Measurements from ENCODE around the gene DNAJC27.
A peak's percentile ranks its signal among the peaks of the same experiment; 100 is the strongest.

DNAJC27 gene

DNA sequence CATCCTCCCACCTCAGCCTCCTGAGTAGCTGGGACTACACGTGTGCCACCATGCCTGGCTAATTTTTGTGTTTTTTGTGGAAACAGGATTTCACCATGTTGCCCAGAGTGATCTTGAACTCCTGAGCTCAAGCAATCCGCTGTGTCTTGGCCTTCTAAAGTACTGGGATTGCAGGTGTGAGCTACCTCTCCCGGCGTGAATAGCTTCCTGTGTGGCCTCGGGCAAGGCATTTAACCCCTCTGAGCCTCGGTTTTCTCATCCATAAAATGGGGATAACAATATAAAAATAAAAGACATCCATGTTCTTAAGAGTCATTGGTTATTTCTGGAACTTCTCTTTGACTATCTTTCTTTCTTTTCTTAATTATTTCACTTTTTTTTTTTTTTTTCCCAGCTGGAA is 32.4 kb downstream of the DNAJC27 start:
- no peak for DNase-seq (ENCODE audit: low read depth)
- H3K4me3 ChIP-seq (ENCODE audit: low read length), result no peak overlapping the region
- TF ChIP-seq CTCF (IDR thresholded peaks at IDR 0.05; ENCODE audit: insufficient read depth, low read depth, low read length, missing control alignments), result no peak

- TF ChIP-seq CTCF (IDR thresholded peaks at IDR 0.05; ENCODE audit: insufficient read depth, low read depth, low read length, missing control alignments), result no peak
- DNase-seq (ENCODE audit: low read depth), result no peak
- no peak overlapping the region for H3K4me3 ChIP-seq (ENCODE audit: low read length)
Measured at GRCh38 chr2:24937236-24937635, 34.5 kb downstream of the DNAJC27 start.

DNA sequence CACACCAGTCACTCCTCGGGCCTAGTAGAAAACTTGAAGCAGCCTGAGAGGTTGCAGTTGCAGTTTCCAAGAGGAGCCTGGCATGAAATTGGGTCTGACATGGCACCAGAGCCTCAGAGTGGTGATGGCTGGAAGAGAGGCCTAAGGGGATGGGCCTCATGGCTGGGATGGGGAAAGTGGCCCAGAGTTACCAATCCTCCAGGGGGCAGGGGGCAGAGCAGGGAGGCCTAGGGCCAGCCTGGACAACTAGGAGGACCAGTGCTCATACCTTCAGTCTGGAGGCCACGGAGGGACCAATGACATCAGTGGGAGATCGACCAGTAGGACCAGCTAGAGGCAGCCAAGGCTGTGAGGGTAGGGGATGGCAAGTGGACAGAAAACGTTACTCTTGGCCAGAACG is 36.6 kb downstream of the DNAJC27 start:
- DNase-seq (ENCODE audit: low read depth), result no peak
- no peak for TF ChIP-seq CTCF (IDR thresholded peaks at IDR 0.05; ENCODE audit: insufficient read depth, low read depth, low read length, missing control alignments)
- H3K4me3 ChIP-seq (ENCODE audit: low read length), result no peak overlapping the region

DNA sequence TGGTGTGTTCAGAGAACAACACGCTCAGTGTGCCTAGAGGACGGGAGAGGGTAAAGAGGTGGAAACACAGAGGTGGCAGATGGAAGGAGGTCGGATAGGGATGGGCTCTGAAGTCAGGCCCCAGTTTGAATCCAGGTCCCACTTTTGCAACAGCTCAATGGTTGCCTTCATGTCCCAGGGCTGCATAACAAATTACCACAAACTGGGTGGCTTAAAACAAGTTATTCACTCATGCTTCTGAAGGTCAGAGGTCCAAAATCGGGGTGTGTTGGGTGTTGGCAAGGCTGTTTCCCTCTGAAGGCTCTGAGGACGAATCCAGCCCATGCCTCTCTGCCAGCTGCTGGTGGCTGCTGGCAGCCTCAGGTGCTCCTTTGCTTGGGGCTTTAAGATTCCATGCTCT is 39.0 kb downstream of the DNAJC27 start:
- no peak for DNase-seq (ENCODE audit: low read depth)
- no peak overlapping the region for H3K4me3 ChIP-seq (ENCODE audit: low read length)

GRCh38 chr2:24930768-24931167 is 41.0 kb downstream of the DNAJC27 start:
- TF ChIP-seq CTCF (IDR thresholded peaks at IDR 0.05; ENCODE audit: insufficient read depth, low read depth, low read length, missing control alignments), result no peak
- no peak overlapping the region for H3K4me3 ChIP-seq (ENCODE audit: low read length)
- peak; percentile 51 for DNase-seq (ENCODE audit: low read depth)

More for the DNA sequence above, 39.0 kb downstream of the DNAJC27 start:
- TF ChIP-seq CTCF (IDR thresholded peaks at IDR 0.05; ENCODE audit: insufficient read depth, low read depth, low read length, missing control alignments), result no peak

- no peak overlapping the region for H3K4me3 ChIP-seq (ENCODE audit: low read length)
- DNase-seq (ENCODE audit: low read depth), result no peak
- TF ChIP-seq CTCF (IDR thresholded peaks at IDR 0.05; ENCODE audit: insufficient read depth, low read depth, low read length, missing control alignments), result no peak
Measured at GRCh38 chr2:24929230-24929629, 42.5 kb downstream of the DNAJC27 start.

DNA sequence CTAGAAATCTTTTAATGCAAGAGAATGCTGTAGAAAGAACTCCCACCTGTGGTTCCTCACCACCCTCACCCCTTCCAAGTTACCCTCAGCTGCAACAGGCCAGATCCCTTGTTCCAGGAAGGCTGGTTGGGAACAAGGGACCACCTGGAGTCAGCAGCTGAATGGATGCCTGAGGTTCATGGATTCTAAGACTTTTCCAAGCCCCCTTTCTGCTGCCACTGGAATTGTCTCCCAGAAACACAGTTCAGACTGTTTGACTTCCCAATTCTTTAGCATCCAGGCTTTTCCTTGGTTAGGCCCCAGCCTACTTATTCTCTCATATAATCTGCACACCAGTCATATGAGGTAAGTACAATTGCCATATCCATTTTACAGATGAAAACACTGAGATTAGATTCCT is 43.7 kb downstream of the DNAJC27 start:
- no peak overlapping the region for H3K4me3 ChIP-seq (ENCODE audit: low read length)
- DNase-seq (ENCODE audit: low read depth), result no peak
- TF ChIP-seq CTCF (IDR thresholded peaks at IDR 0.05; ENCODE audit: insufficient read depth, low read depth, low read length, missing control alignments), result no peak

All from epithelial cell of esophagus (primary cell).